GM12878 (cell line): ENCODE data around the gene IER5. TPM values are rescaled to one million over a fixed set of nuclear protein-coding genes. Genes with fewer than 3 reads are reported as not detected.

Experiments
- ATAC-seq: fragments of 200-7000 bp; cut with Tn5 transposase; 3 replicates; pipeline ENCODE4 v1.9.1; 2020; ENCODE audit warnings: mild to moderate bottlenecking, moderate library complexity
- BruUV-seq: library from RNA; stranded (reverse); fragments of 400-500 nt; replicated peaks from 2 replicates; lab custom pipeline; 2021; lab: Mats Ljungman, UMichigan
- CTCF ChIA-PET: fragments of 300-600 bp; sonication (Branson Sonifier 250); formaldehyde crosslinking; extraction: SDS; loops from one replicate; lab custom pipeline; 2021; ENCODE audit warnings: inconsistent platforms; lab: Yijun Ruan, JAX
- POLR2A ChIA-PET: fragments of 350-600 bp; formaldehyde crosslinking; extraction: SDS; loops from one replicate; lab custom pipeline; 2021; ENCODE audit warnings: inconsistent platforms; lab: Charles Lee
- RAD21 ChIA-PET: fragments of 300-600 bp; sonication (Branson Sonifier 250); formaldehyde crosslinking; loops from one replicate; lab custom pipeline; 2023; ENCODE audit warnings: antibody characterized with exemption; ENCODE audit not compliant: unreplicated experiment; lab: Charles Lee
- SMC1A ChIA-PET: fragments of 300-600 bp; sonication (Branson Sonifier 250); formaldehyde crosslinking; loops from one replicate; lab custom pipeline; 2023; ENCODE audit not compliant: unreplicated experiment, uncharacterized antibody; lab: Charles Lee
- DNase-seq: peaks from one replicate; pipeline ENCODE4 v3.0.0-alpha.2; 2011; ENCODE audit warnings: low read depth, low spot score
- FAIRE-seq: peaks from 3 replicates; lab custom pipeline; 2011; peaks lifted over from hg19 to GRCh38; lab: Jason Lieb, UNC
- H2AFZ ChIP-seq: 2 replicates; pipeline ENCODE4 v1.6.0; 2011; ENCODE audit warnings: low read depth, low read length, control low read depth; ENCODE audit not compliant: control insufficient read depth
- H3K27ac ChIP-seq: 2 replicates; pipeline ENCODE4 v1.5.1; 2011; ENCODE audit warnings: control low read depth; ENCODE audit not compliant: control insufficient read depth, insufficient read depth
- H3K27me3 ChIP-seq, 2 experiments: replicated peaks in 1 of 2; 2 replicates each; pipeline versions ENCODE4 v1.6.0 to v1.6.1; 2011; ENCODE audit warnings: low read length in 1 of 2; ENCODE audit not compliant: control insufficient read depth in 2 of 2, insufficient read depth in 2 of 2
- H3K36me3 ChIP-seq, 2 experiments: 2 replicates each; pipeline ENCODE4 v1.5.1; 2011; ENCODE audit warnings: low read length in 1 of 2; ENCODE audit not compliant: control insufficient read depth in 2 of 2, insufficient read depth in 2 of 2
- H3K4me1 ChIP-seq: 2 replicates; pipeline ENCODE4 v1.6.1; 2011; ENCODE audit warnings: mild to moderate bottlenecking, low read length, moderate library complexity, mixed read lengths; ENCODE audit not compliant: control insufficient read depth, insufficient read depth
- H3K4me2 ChIP-seq: 2 replicates; pipeline ENCODE4 v1.6.0; 2011; ENCODE audit warnings: control low read depth; ENCODE audit not compliant: control insufficient read depth, insufficient read depth
- H3K4me3 ChIP-seq: fragments of 200-600 bp; sonication (generic); 2 replicates; pipeline ENCODE4 v1.5.1; 2016
- H3K79me2 ChIP-seq: 2 replicates; pipeline ENCODE4 v1.6.0; 2011; ENCODE audit warnings: low read length; ENCODE audit not compliant: control insufficient read depth, insufficient read depth
- H3K9ac ChIP-seq: 2 replicates; pipeline ENCODE4 v1.8.0; 2011; ENCODE audit warnings: low read length, control low read depth, mixed read lengths; ENCODE audit not compliant: control insufficient read depth, insufficient read depth
- H3K9me3 ChIP-seq: replicated peaks from 3 replicates; pipeline ENCODE4 v1.5.1; 2011; ENCODE audit warnings: mild to moderate bottlenecking, low read length; ENCODE audit not compliant: control insufficient read depth, insufficient read depth
- H4K20me1 ChIP-seq: 2 replicates; pipeline ENCODE4 v1.6.0; 2011; ENCODE audit not compliant: control insufficient read depth, insufficient read depth
- BHLHE40 ChIP-seq, 2 experiments: fragments of 450-650 bp in 1 of 2; IDR thresholded peaks; 2 replicates each; pipeline ENCODE4 v1.6.1; 2011 to 2017; ENCODE audit warnings: low read depth in 2 of 2, borderline replicate concordance in 1 of 2, improper control_type of control experiment in 1 of 2, low read length in 1 of 2, mild to moderate bottlenecking in 1 of 2
- EZH2 ChIP-seq: IDR thresholded peaks from 2 replicates; pipeline ENCODE4 v1.6.1; 2012; ENCODE audit warnings: low read depth, mild to moderate bottlenecking, control low read depth, inconsistent platforms, low read length, borderline replicate concordance; ENCODE audit not compliant: control insufficient read depth
- HCFC1 ChIP-seq: fragments of 150-350 bp; IDR thresholded peaks from 2 replicates; pipeline ENCODE4 v1.6.1; 2014; ENCODE audit warnings: low read length
- HDGF ChIP-seq: fragments of 450-650 bp; IDR thresholded peaks from 2 replicates; pipeline ENCODE4 v1.6.1; 2016; ENCODE audit warnings: antibody characterized with exemption
- IKZF1 ChIP-seq: fragments of 450-650 bp; conservative IDR thresholded peaks from 2 replicates; pipeline ENCODE4 v1.6.1; 2017; ENCODE audit warnings: antibody characterized with exemption, mild to moderate bottlenecking
- IRF5 ChIP-seq: fragments of 450-650 bp; IDR thresholded peaks from 2 replicates; pipeline ENCODE4 v1.6.1; 2017; ENCODE audit warnings: borderline replicate concordance
- MLLT1 ChIP-seq: fragments of 450-650 bp; IDR thresholded peaks from 2 replicates; pipeline ENCODE4 v1.6.1; 2016; ENCODE audit warnings: mild to moderate bottlenecking
- MTA3 ChIP-seq: IDR thresholded peaks from 2 replicates; pipeline ENCODE4 v1.6.1; 2012; ENCODE audit warnings: low read length, inconsistent platforms, borderline replicate concordance
- NBN ChIP-seq: fragments of 450-650 bp; IDR thresholded peaks from 2 replicates; pipeline ENCODE4 v1.6.1; 2016
- SKIL ChIP-seq: fragments of 450-650 bp; IDR thresholded peaks from 2 replicates; pipeline ENCODE4 v1.6.1; 2017; ENCODE audit warnings: mild to moderate bottlenecking, low read depth, inconsistent platforms; ENCODE audit not compliant: poor library complexity, severe bottlenecking
- STAT3 ChIP-seq: IDR thresholded peaks from 2 replicates; pipeline ENCODE4 v1.6.1; 2011; ENCODE audit warnings: low read depth, low read length, improper control_type of control experiment
- YBX1 ChIP-seq: fragments of 450-650 bp; IDR thresholded peaks from 2 replicates; pipeline ENCODE4 v1.6.1; 2016; ENCODE audit warnings: antibody characterized with exemption
- YY1 ChIP-seq: IDR thresholded peaks from 2 replicates; pipeline ENCODE4 v1.6.1; 2011; ENCODE audit warnings: low read depth, mild to moderate bottlenecking, low read length
- ZBTB33 ChIP-seq: fragments of 450-650 bp; IDR thresholded peaks from 2 replicates; pipeline ENCODE4 v1.6.1; 2017; ENCODE audit warnings: mild to moderate bottlenecking
- ZNF622 ChIP-seq: fragments of 450-650 bp; IDR thresholded peaks from 2 replicates; pipeline ENCODE4 v1.6.1; 2017; ENCODE audit warnings: mild to moderate bottlenecking, inconsistent platforms
- WGBS: methylation state at CpG from one replicate; pipeline ENCODE4 v1.1.6; 2016; ENCODE audit warnings: low lambda C conversion rate; ENCODE audit not compliant: insufficient replicate concordance, insufficient coverage; ENCODE audit errors: missing lambda C conversion rate; 5-methylcytosine and 5-hydroxymethylcytosine counted together
- in situ Hi-C: fragments of 300-500 bp; cut with MboI; formaldehyde crosslinking; loops from 9 replicates; pipeline ENCODE4 v1.14.3; 2018; ENCODE audit warnings: mixed read lengths
- intact Hi-C: fragments of 100-400 bp; cut with micrococcal nuclease; formaldehyde crosslinking; loops from one replicate; pipeline ENCODE4 v1.14.2; 2022; ENCODE audit not compliant: unreplicated experiment
- polyA plus RNA-seq, 11 experiments: library from polyadenylated mRNA; depleted of rRNA in 4 of 11; unstranded in 6 of 11; stranded (reverse) in 5 of 11; fragments of >200 nt; fragmentation: Nextera tagmentation in 4 of 11; fragmentation: Illumina TruSeq in 1 of 11; extraction: Ambion mirVana in 4 of 11; extraction: Trizol in 1 of 11; gene quantifications; 1 replicate in 1 of 11; 2 replicates in 10 of 11; pipeline versions ENCODE4 v1.2.1 to v1.2.3, GENCODE V29; 2011 to 2016; ENCODE audit warnings: inconsistent platforms in 2 of 11, missing spikeins in 2 of 11, low read depth in 1 of 11
- total RNA-seq, 4 experiments: library from RNA; depleted of rRNA in 3 of 4; stranded (reverse); fragments of >200 nt in 3 of 4; fragmentation: Illumina TruSeq in 1 of 4; extraction: Trizol in 1 of 4; gene quantifications; 2 replicates each; pipeline versions ENCODE4 v1.2.1 to v1.2.3, GENCODE V29; 2013 to 2021

Gene IER5
- total and polyA plus RNA-seq, 10 of the 15 experiments (the other 5 are each of a cell fraction or from before 2014, with no cell fraction given): 4.3 to 75.2 (median 30.5) TPM

GRCh38 chr1:181099152-181100014 lies 10.9 kb downstream of the IER5 start:
- peak overlapping the region; percentile 18 for H3K4me3 ChIP-seq
- ChIA-PET POLR2A (interaction anchor here (0.9 to 16.3 kb wide), 11 partner anchors 9 to 330 kb away, joined by 3 to 256 read pairs (median 11); partner anchors contain the start of gene IER5), RAD21 (interaction anchor here (0.7 to 26.9 kb wide), 8 partner anchors 8 to 62 kb away, joined by 3 to 966 read pairs (median 8); no protein-coding TSS in a partner anchor), CTCF (interaction anchor here (0.6 to 38.4 kb wide), 8 partner anchors 8 to 332 kb away, joined by 3 to 1067 read pairs (median 8); no protein-coding TSS in a partner anchor), SMC1A (interaction anchor here (0.6 to 39.2 kb wide), 15 partner anchors 7 to 218 kb away, joined by 3 to 1399 read pairs (median 4); partner anchors contain the start of genes IER5 and STX6)
- peak overlapping the region; percentile 95 for H3K4me2 ChIP-seq
- in situ Hi-C loops (no loop called here), intact Hi-C loops (loop anchor here (1.0 kb wide), 1 partner anchor 35 kb away; no protein-coding TSS in a partner anchor)
- ATAC-seq (peak; percentile 60), FAIRE-seq (peak; percentile 86), DNase-seq (peak; percentile 95)
- under 1% methylated on average over 11 of the region's 11 CpGs for WGBS
- H3K9ac ChIP-seq: peak overlapping the region; percentile 69
- H3K27me3 ChIP-seq: no peaks in the 10 kb centered on the region
- H2AFZ ChIP-seq: peak overlapping the region; percentile 3; the same call in 1 of the 2 replicates
- peaks cover 0 to 6% of the 10 kb centered on the region in 2 experiments; a peak in 1 of 4 replicates for H3K36me3 ChIP-seq
- peaks cover 86% of the 10 kb centered on the region for H3K4me1 ChIP-seq
- BruUV-seq: no TSS peak
- no peaks in the 10 kb centered on the region for H4K20me1 ChIP-seq
- H3K9me3 ChIP-seq: no peaks in the 10 kb centered on the region
- peaks cover 5% of the 10 kb centered on the region for H3K79me2 ChIP-seq
- peak overlapping the region; percentile 89 for H3K27ac ChIP-seq
- TF ChIP-seq EZH2 (no peak), HCFC1 (no peak), STAT3 (0 out of 2 replicates have a peak, but pooled peaks have one; percentile 70), MTA3 (peak; percentile 96; the same call in 1 of the 2 replicates), HDGF (peak; percentile 66; the same call in 1 of the 2 replicates), NBN (peak; percentile 56), SKIL (peak; percentile 96), IRF5 (no peak), ZBTB33 (no peak), YBX1 (no peak), YY1 (no peak), ZNF622 (no peak), BHLHE40 (IDR thresholded peaks at IDR 0.05; ENCODE audit: borderline replicate concordance in 1 of 2, low read depth in 2 of 2, low read length in 1 of 2) (peak; percentile 97 to 99), MLLT1 (0 out of 2 replicates have a peak, but pooled peaks have one; percentile 42), IKZF1 (peak; percentile 94)
